GM12878 (cell line): ENCODE measurements around the gene LMTK2. TPM values are rescaled to one million over a fixed set of nuclear protein-coding genes. Genes with fewer than 3 reads are reported as not detected.

Source experiments
- ATAC-seq: fragments of 200-7000 bp; cut with Tn5 transposase; 3 replicates; pipeline ENCODE4 v1.9.1; 2020; ENCODE audit warnings: mild to moderate bottlenecking, moderate library complexity
- Bru-seq: library from RNA; stranded (reverse); fragments of 400-500 nt; gene quantifications from one replicate; lab custom pipeline; 2021; lab: Mats Ljungman, UMichigan
- BruChase-seq, 2 experiments: library from RNA; stranded (reverse); fragments of 400-500 nt; gene quantifications; one replicate each; lab custom pipeline; 2021; lab: Mats Ljungman, UMichigan
- BruUV-seq: library from RNA; stranded (reverse); fragments of 400-500 nt; replicated peaks from 2 replicates; lab custom pipeline; 2021; lab: Mats Ljungman, UMichigan
- CTCF ChIA-PET: fragments of 300-600 bp; sonication (Branson Sonifier 250); formaldehyde crosslinking; extraction: SDS; loops from one replicate; lab custom pipeline; 2021; ENCODE audit warnings: inconsistent platforms; lab: Yijun Ruan, JAX
- POLR2A ChIA-PET: fragments of 350-600 bp; formaldehyde crosslinking; extraction: SDS; loops from one replicate; lab custom pipeline; 2021; ENCODE audit warnings: inconsistent platforms; lab: Charles Lee
- RAD21 ChIA-PET: fragments of 300-600 bp; sonication (Branson Sonifier 250); formaldehyde crosslinking; loops from one replicate; lab custom pipeline; 2023; ENCODE audit warnings: antibody characterized with exemption; ENCODE audit not compliant: unreplicated experiment; lab: Charles Lee
- SMC1A ChIA-PET: fragments of 300-600 bp; sonication (Branson Sonifier 250); formaldehyde crosslinking; loops from one replicate; lab custom pipeline; 2023; ENCODE audit not compliant: unreplicated experiment, uncharacterized antibody; lab: Charles Lee
- DNase-seq: peaks from one replicate; pipeline ENCODE4 v3.0.0-alpha.2; 2011; ENCODE audit warnings: low read depth, low spot score
- FAIRE-seq: peaks from 3 replicates; lab custom pipeline; 2011; peaks lifted over from hg19 to GRCh38; lab: Jason Lieb, UNC
- H2AFZ ChIP-seq: 2 replicates; pipeline ENCODE4 v1.6.0; 2011; ENCODE audit warnings: low read depth, low read length, control low read depth; ENCODE audit not compliant: control insufficient read depth
- H3K27ac ChIP-seq: 2 replicates; pipeline ENCODE4 v1.5.1; 2011; ENCODE audit warnings: control low read depth; ENCODE audit not compliant: control insufficient read depth, insufficient read depth
- H3K27me3 ChIP-seq, 2 experiments: replicated peaks in 1 of 2; 2 replicates each; pipeline versions ENCODE4 v1.6.0 to v1.6.1; 2011; ENCODE audit warnings: low read length in 1 of 2; ENCODE audit not compliant: control insufficient read depth in 2 of 2, insufficient read depth in 2 of 2
- H3K36me3 ChIP-seq, 2 experiments: 2 replicates each; pipeline ENCODE4 v1.5.1; 2011; ENCODE audit warnings: low read length in 1 of 2; ENCODE audit not compliant: control insufficient read depth in 2 of 2, insufficient read depth in 2 of 2
- H3K4me1 ChIP-seq: 2 replicates; pipeline ENCODE4 v1.6.1; 2011; ENCODE audit warnings: mild to moderate bottlenecking, low read length, moderate library complexity, mixed read lengths; ENCODE audit not compliant: control insufficient read depth, insufficient read depth
- H3K4me2 ChIP-seq: 2 replicates; pipeline ENCODE4 v1.6.0; 2011; ENCODE audit warnings: control low read depth; ENCODE audit not compliant: control insufficient read depth, insufficient read depth
- H3K4me3 ChIP-seq: fragments of 200-600 bp; sonication (generic); 2 replicates; pipeline ENCODE4 v1.5.1; 2016
- H3K79me2 ChIP-seq: 2 replicates; pipeline ENCODE4 v1.6.0; 2011; ENCODE audit warnings: low read length; ENCODE audit not compliant: control insufficient read depth, insufficient read depth
- H3K9ac ChIP-seq: 2 replicates; pipeline ENCODE4 v1.8.0; 2011; ENCODE audit warnings: low read length, control low read depth, mixed read lengths; ENCODE audit not compliant: control insufficient read depth, insufficient read depth
- H3K9me3 ChIP-seq: replicated peaks from 3 replicates; pipeline ENCODE4 v1.5.1; 2011; ENCODE audit warnings: mild to moderate bottlenecking, low read length; ENCODE audit not compliant: control insufficient read depth, insufficient read depth
- H4K20me1 ChIP-seq: 2 replicates; pipeline ENCODE4 v1.6.0; 2011; ENCODE audit not compliant: control insufficient read depth, insufficient read depth
- CHD2 ChIP-seq: IDR thresholded peaks from 2 replicates; pipeline ENCODE4 v1.6.1; 2011; ENCODE audit warnings: low read depth, low read length, improper control_type of control experiment, borderline replicate concordance
- CREM ChIP-seq: IDR thresholded peaks from 2 replicates; pipeline ENCODE4 v1.6.1; 2014; ENCODE audit warnings: antibody characterized with exemption, low read depth
- EED ChIP-seq: sonication (generic); IDR thresholded peaks from 2 replicates; pipeline ENCODE4 v1.6.1; 2016; ENCODE audit warnings: antibody characterized with exemption, low read depth
- IKZF1 ChIP-seq: fragments of 450-650 bp; conservative IDR thresholded peaks from 2 replicates; pipeline ENCODE4 v1.6.1; 2017; ENCODE audit warnings: antibody characterized with exemption, mild to moderate bottlenecking
- IRF4 ChIP-seq: IDR thresholded peaks from 2 replicates; pipeline ENCODE4 v1.6.1; 2011; ENCODE audit warnings: low read depth, low read length
- JUND ChIP-seq: IDR thresholded peaks from 2 replicates; pipeline ENCODE4 v1.6.1; 2012; ENCODE audit warnings: low read depth, mild to moderate bottlenecking, low read length, improper control_type of control experiment, moderate library complexity
- KAT2A ChIP-seq: conservative IDR thresholded peaks from 2 replicates; pipeline ENCODE4 v1.6.1; 2011; ENCODE audit warnings: low read depth, low read length; ENCODE audit not compliant: control insufficient read depth
- SIN3A ChIP-seq: IDR thresholded peaks from 2 replicates; pipeline ENCODE4 v1.6.1; 2012; ENCODE audit warnings: low read depth, low read length, improper control_type of control experiment
- SIX5 ChIP-seq: IDR thresholded peaks from 2 replicates; pipeline ENCODE4 v1.6.1; 2011; ENCODE audit warnings: mild to moderate bottlenecking, low read depth, low read length, moderate library complexity; ENCODE audit not compliant: severe bottlenecking
- SRF ChIP-seq, 2 experiments: IDR thresholded peaks; 2 replicates each; pipeline ENCODE4 v1.6.1; 2011; ENCODE audit warnings: low read depth in 2 of 2, low read length in 2 of 2, mild to moderate bottlenecking in 1 of 2, moderate library complexity in 1 of 2
- TCF3 ChIP-seq: IDR thresholded peaks from 2 replicates; pipeline ENCODE4 v1.6.1; 2012; ENCODE audit warnings: low read depth, mild to moderate bottlenecking, low read length, borderline replicate concordance; ENCODE audit not compliant: insufficient read depth
- ZNF207 ChIP-seq: fragments of 450-650 bp; IDR thresholded peaks from 2 replicates; pipeline ENCODE4 v1.6.1; 2014; ENCODE audit warnings: antibody characterized with exemption, mild to moderate bottlenecking, borderline replicate concordance
- ZNF384 ChIP-seq: IDR thresholded peaks from 2 replicates; pipeline ENCODE4 v1.6.1; 2012; ENCODE audit warnings: low read depth, mild to moderate bottlenecking, low read length, improper control_type of control experiment, borderline replicate concordance
- ZNF622 ChIP-seq: fragments of 450-650 bp; IDR thresholded peaks from 2 replicates; pipeline ENCODE4 v1.6.1; 2017; ENCODE audit warnings: mild to moderate bottlenecking, inconsistent platforms
- WGBS: methylation state at CpG from one replicate; pipeline ENCODE4 v1.1.6; 2016; ENCODE audit warnings: low lambda C conversion rate; ENCODE audit not compliant: insufficient replicate concordance, insufficient coverage; ENCODE audit errors: missing lambda C conversion rate; 5-methylcytosine and 5-hydroxymethylcytosine counted together
- in situ Hi-C: fragments of 300-500 bp; cut with MboI; formaldehyde crosslinking; loops from 9 replicates; pipeline ENCODE4 v1.14.3; 2018; ENCODE audit warnings: mixed read lengths
- intact Hi-C: fragments of 100-400 bp; cut with micrococcal nuclease; formaldehyde crosslinking; loops from one replicate; pipeline ENCODE4 v1.14.2; 2022; ENCODE audit not compliant: unreplicated experiment
- long read RNA-seq, 2 experiments: library from polyadenylated mRNA; unstranded; transcript quantifications; one replicate each; pipeline ENCODE4 v2.0.0, GENCODE V29; 2019 to 2020
- polyA minus RNA-seq, 3 experiments: library from RNA; depleted of rRNA, polyadenylated mRNA; stranded (reverse); fragments of >200 nt; gene quantifications; 2 replicates each; pipeline ENCODE4 v1.2.3, GENCODE V29; 2011
- polyA plus RNA-seq, 11 experiments: library from polyadenylated mRNA; depleted of rRNA in 4 of 11; unstranded in 6 of 11; stranded (reverse) in 5 of 11; fragments of >200 nt; fragmentation: Nextera tagmentation in 4 of 11; fragmentation: Illumina TruSeq in 1 of 11; extraction: Ambion mirVana in 4 of 11; extraction: Trizol in 1 of 11; gene quantifications; 1 replicate in 1 of 11; 2 replicates in 10 of 11; pipeline versions ENCODE4 v1.2.1 to v1.2.3, GENCODE V29; 2011 to 2016; ENCODE audit warnings: inconsistent platforms in 2 of 11, missing spikeins in 2 of 11, low read depth in 1 of 11
- total RNA-seq, 4 experiments: library from RNA; depleted of rRNA in 3 of 4; stranded (reverse); fragments of >200 nt in 3 of 4; fragmentation: Illumina TruSeq in 1 of 4; extraction: Trizol in 1 of 4; gene quantifications; 2 replicates each; pipeline versions ENCODE4 v1.2.1 to v1.2.3, GENCODE V29; 2013 to 2021
- TF ChIP-seq, protein P1 (sequence below): IDR thresholded peaks from 2 replicates; pipeline ENCODE4 v1.6.1; 2012; ENCODE audit warnings: mild to moderate bottlenecking, low read depth, low read length

Gene LMTK2
- total RNA-seq (2013; cell fraction: nucleolus; rRNA removed) = 12.4 and 13.5 TPM in 2 replicates
- total RNA-seq (2014; rRNA removed) (4.9 and 5.2 TPM in 2 replicates), total RNA-seq (2014; rRNA removed; fragmentation: Illumina TruSeq; extraction: Trizol) (4.4 and 4.6 TPM in 2 replicates), total RNA-seq (2021) (7.9 and 8.7 TPM in 2 replicates), polyA plus RNA-seq (2011; rRNA removed) (4.0 and 4.6 TPM in 2 replicates), polyA plus RNA-seq (2014; fragmentation: Illumina TruSeq; extraction: Trizol) (4.1 and 4.6 TPM in 2 replicates), polyA plus RNA-seq (2014; fragmentation: Nextera tagmentation; extraction: Ambion mirVana) (1 to 10 TPM in 1 of 2 experiments, under 1 TPM in 1; 0.68 to 1.1 TPM), polyA plus RNA-seq (2014; rRNA removed) (4.7 and 5.0 TPM in 2 replicates), polyA plus RNA-seq (2016; fragmentation: Nextera tagmentation; extraction: Ambion mirVana) (1 to 10 TPM; 2.7 to 3.6 TPM), polyA minus RNA-seq (2011; rRNA and poly(A)+ RNA removed) (5.9 and 9.8 TPM in 2 replicates), Bru-seq, nascent RNA (percentile 68 among the genes with signal in this experiment), BruChase-seq, experiment 1, labeled RNA remaining after a 6-hour chase (percentile 66 among the genes with signal in this experiment), BruChase-seq, experiment 2, labeled RNA remaining after a 2-hour chase (percentile 70 among the genes with signal in this experiment)
- 1.8 TPM for polyA plus RNA-seq (2011; ENCODE audit: low read depth)
- 4.2 and 4.8 TPM in 2 replicates for polyA plus RNA-seq (2011; cell fraction: cytosol; rRNA removed)
- 6.7 and 9.7 TPM in 2 replicates for polyA plus RNA-seq (2011; cell fraction: nucleus; rRNA removed)
- 2.6 and 4.1 TPM in 2 replicates for polyA plus RNA-seq (2012)
- polyA minus RNA-seq (2011; cell fraction: cytosol; rRNA and poly(A)+ RNA removed) = 6.5 and 6.8 TPM in 2 replicates
- polyA minus RNA-seq (2011; cell fraction: nucleus; rRNA and poly(A)+ RNA removed) = 4.4 and 7.7 TPM in 2 replicates
- long read RNA-seq, experiment 1, partial matches to known transcripts = 0 of 2 reads
- long read RNA-seq, experiment 1, other reads (novel, unspliced or antisense) = 2 of 2 reads
- long read RNA-seq, experiment 2, partial matches to known transcripts = 0 of 4 reads
- long read RNA-seq, experiment 2, other reads (novel, unspliced or antisense) = 4 of 4 reads

DNA sequence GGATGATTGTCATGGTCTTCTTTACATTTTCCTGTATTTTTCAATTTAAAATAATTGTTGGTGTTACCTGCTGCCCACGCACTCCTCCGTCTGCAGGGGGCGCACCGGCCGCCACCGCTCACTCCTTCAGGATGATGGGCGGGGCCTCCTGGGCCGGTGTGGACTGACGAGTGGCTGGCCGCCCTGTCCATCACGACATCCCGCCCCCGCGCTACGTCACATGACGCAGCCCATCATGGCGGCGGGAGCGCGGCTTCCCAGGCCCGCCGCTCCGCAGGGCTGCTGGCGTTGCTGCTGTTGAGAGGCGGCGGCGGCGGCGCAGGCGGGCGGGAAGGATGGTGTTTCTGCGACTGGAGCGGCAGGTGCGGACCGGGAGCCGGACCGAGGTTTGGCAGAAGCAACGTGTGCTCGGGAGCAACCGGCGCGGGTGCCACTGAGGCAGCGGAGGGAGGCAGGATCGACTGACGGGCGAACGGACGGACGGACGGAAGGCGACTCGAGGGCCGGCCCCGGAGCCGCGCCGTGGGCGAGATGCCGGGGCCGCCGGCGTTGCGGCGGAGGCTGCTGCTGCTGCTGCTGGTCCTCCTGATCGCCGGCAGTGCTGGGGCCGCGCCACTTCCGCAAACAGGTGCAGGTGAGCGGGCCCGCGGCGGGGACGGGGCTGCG, at the start of gene LMTK2:
Gene LMTK2, plus strand, starts transcription at position 216 of the 666 bp plus-strand sequence. Its CDS starts 316 bp downstream, at position 532.
- WGBS = 1% methylated on average over 36 of the region's 75 CpGs
- Histone ChIP-seq H3K36me3 (no peaks in the 10 kb centered on the region), H3K9me3 (peaks cover 3% of the 10 kb centered on the region; the same call in 1 of the 3 replicates), H4K20me1 (no peaks in the 10 kb centered on the region), H3K27ac (no peak within 1 kb of the TSS), H3K9ac (peak within 1 kb of the TSS; percentile 28; the same call in 1 of the 2 replicates), H3K4me3 (peak within 1 kb of the TSS; percentile 65), H3K27me3 (no peaks in the 10 kb centered on the region), H3K4me2 (peak within 1 kb of the TSS; percentile 89), H3K4me1 (no peaks in the 10 kb centered on the region), H3K79me2 (peaks cover 7% of the 10 kb centered on the region), H2AFZ (peak within 1 kb of the TSS; percentile 89)
- intact Hi-C loops (loop anchor here (1.0 to 2.0 kb wide), 3 partner anchors 26 to 85 kb away; no protein-coding TSS in a partner anchor), in situ Hi-C loops (no loop called here)
- no TSS peak for BruUV-seq
- ChIA-PET RAD21 (interaction anchor here (0.9 to 2.2 kb wide), 9 partner anchors 25 to 295 kb away, joined by 3 to 24 read pairs (median 8); partner anchors contain the start of gene BAIAP2L1), POLR2A (interaction anchor here (1.0 to 1.1 kb wide), 2 partner anchors 59 to 62 kb away, joined by 3 to 6 read pairs; no protein-coding TSS in a partner anchor), SMC1A (interaction anchor here (1.1 to 6.5 kb wide), 10 partner anchors 10 to 85 kb away, joined by 3 to 82 read pairs (median 6); no protein-coding TSS in a partner anchor), CTCF (interaction anchor here (0.7 to 6.3 kb wide), 15 partner anchors 10 to 558 kb away, joined by 3 to 128 read pairs (median 4); no protein-coding TSS in a partner anchor)
- FAIRE-seq = peak; percentile 84
- DNase-seq = peak; percentile 65
- peak; percentile 100 for ATAC-seq
- TF ChIP-seq ZNF384 (no peak), EED (peak; percentile 27; the same call in 1 of the 2 replicates), TCF3 (0 out of 2 replicates have a peak, but pooled peaks have one; percentile 7), CHD2 (peak; percentile 89), KAT2A (no peak), CREM (peak; percentile 97), SRF (IDR thresholded peaks at IDR 0.05; ENCODE audit: low read depth in 2 of 2, low read length in 2 of 2) (no peak), SIN3A (peak; percentile 92), IKZF1 (peak; percentile 80), ZNF207 (peak; percentile 92), IRF4 (no peak), SIX5 (peak; percentile 19), ZNF622 (no peak), JUND (no peak)
- TF ChIP-seq, protein P1, sequence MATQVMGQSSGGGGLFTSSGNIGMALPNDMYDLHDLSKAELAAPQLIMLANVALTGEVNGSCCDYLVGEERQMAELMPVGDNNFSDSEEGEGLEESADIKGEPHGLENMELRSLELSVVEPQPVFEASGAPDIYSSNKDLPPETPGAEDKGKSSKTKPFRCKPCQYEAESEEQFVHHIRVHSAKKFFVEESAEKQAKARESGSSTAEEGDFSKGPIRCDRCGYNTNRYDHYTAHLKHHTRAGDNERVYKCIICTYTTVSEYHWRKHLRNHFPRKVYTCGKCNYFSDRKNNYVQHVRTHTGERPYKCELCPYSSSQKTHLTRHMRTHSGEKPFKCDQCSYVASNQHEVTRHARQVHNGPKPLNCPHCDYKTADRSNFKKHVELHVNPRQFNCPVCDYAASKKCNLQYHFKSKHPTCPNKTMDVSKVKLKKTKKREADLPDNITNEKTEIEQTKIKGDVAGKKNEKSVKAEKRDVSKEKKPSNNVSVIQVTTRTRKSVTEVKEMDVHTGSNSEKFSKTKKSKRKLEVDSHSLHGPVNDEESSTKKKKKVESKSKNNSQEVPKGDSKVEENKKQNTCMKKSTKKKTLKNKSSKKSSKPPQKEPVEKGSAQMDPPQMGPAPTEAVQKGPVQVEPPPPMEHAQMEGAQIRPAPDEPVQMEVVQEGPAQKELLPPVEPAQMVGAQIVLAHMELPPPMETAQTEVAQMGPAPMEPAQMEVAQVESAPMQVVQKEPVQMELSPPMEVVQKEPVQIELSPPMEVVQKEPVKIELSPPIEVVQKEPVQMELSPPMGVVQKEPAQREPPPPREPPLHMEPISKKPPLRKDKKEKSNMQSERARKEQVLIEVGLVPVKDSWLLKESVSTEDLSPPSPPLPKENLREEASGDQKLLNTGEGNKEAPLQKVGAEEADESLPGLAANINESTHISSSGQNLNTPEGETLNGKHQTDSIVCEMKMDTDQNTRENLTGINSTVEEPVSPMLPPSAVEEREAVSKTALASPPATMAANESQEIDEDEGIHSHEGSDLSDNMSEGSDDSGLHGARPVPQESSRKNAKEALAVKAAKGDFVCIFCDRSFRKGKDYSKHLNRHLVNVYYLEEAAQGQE = no peak
